DND-41 (cell line): ENCODE results near the gene ADAMTSL3.

Experiments
- ATAC-seq: fragments of 200-7000 bp; cut with Tn5 transposase; 3 replicates; pipeline ENCODE4 v1.9.1; 2021; ENCODE audit warnings: low read depth; ENCODE audit not compliant: insufficient read depth
- DNase-seq: peaks from one replicate; pipeline ENCODE4 v3.0.0-alpha.2; 2020
- H2AFZ ChIP-seq: 2 replicates; pipeline ENCODE4 v1.6.0; 2012; ENCODE audit warnings: low read depth, low read length
- H3K27ac ChIP-seq: 2 replicates; pipeline ENCODE4 v1.5.1; 2012; ENCODE audit warnings: low read length, inconsistent platforms
- H3K27me3 ChIP-seq: fragments of 200-600 bp; sonication (generic); 2 replicates; pipeline ENCODE4 v1.6.0; 2012; ENCODE audit warnings: low read length, mild to moderate bottlenecking, inconsistent platforms; ENCODE audit not compliant: insufficient read depth, poor library complexity
- H3K36me3 ChIP-seq: 2 replicates; pipeline ENCODE4 v1.5.1; 2012; ENCODE audit warnings: low read length, inconsistent platforms; ENCODE audit not compliant: insufficient read depth
- H3K4me1 ChIP-seq: 2 replicates; pipeline ENCODE4 v1.5.1; 2012; ENCODE audit warnings: mild to moderate bottlenecking, low read length; ENCODE audit not compliant: insufficient read depth
- H3K4me2 ChIP-seq: 2 replicates; pipeline ENCODE4 v1.6.0; 2012; ENCODE audit warnings: mild to moderate bottlenecking, moderate library complexity, low read length, inconsistent platforms; ENCODE audit not compliant: insufficient read depth
- H3K4me3 ChIP-seq, 2 experiments: fragments of 200-600 bp in 1 of 2; shearing (Covaris generic) in 1 of 2; 2 replicates each; pipeline ENCODE4 v1.5.1; 2012 to 2016; ENCODE audit warnings: inconsistent platforms in 2 of 2, low read length in 2 of 2, mild to moderate bottlenecking in 2 of 2, low read depth in 1 of 2, moderate library complexity in 1 of 2
- H3K79me2 ChIP-seq: 2 replicates; pipeline ENCODE4 v1.6.0; 2012; ENCODE audit warnings: low read length, inconsistent platforms; ENCODE audit not compliant: insufficient read depth
- H3K9ac ChIP-seq: 2 replicates; pipeline ENCODE4 v1.6.0; 2012; ENCODE audit warnings: low read depth, mild to moderate bottlenecking, inconsistent platforms, low read length, moderate library complexity
- H3K9me3 ChIP-seq: 2 replicates; pipeline ENCODE4 v1.5.1; 2012; ENCODE audit warnings: low read length, moderate library complexity, mild to moderate bottlenecking, inconsistent platforms; ENCODE audit not compliant: insufficient read depth, severe bottlenecking
- H4K20me1 ChIP-seq: 2 replicates; pipeline ENCODE4 v1.6.0; 2012; ENCODE audit warnings: low read length; ENCODE audit not compliant: insufficient read depth
- CTCF ChIP-seq: IDR thresholded peaks from 2 replicates; pipeline ENCODE4 v1.5.1; 2012; ENCODE audit warnings: borderline replicate concordance, low read length, moderate library complexity, mild to moderate bottlenecking; ENCODE audit not compliant: poor library complexity, severe bottlenecking; ENCODE audit errors: extremely low read depth
- EZH2 ChIP-seq: IDR thresholded peaks from 3 replicates; pipeline ENCODE4 v1.6.1; 2012; ENCODE audit warnings: borderline replicate concordance, low read depth, mild to moderate bottlenecking, moderate library complexity, low read length, inconsistent platforms; ENCODE audit not compliant: severe bottlenecking

ADAMTSL3 gene

GRCh38 chr15:83886321-83886720, 232.4 kb downstream of the ADAMTSL3 start:
- ATAC-seq, result no peak
- Histone ChIP-seq H3K79me2 (no peaks in the 10 kb centered on the region), H2AFZ (no peak overlapping the region), H3K27ac (no peak overlapping the region), H3K9ac (no peak overlapping the region), H4K20me1 (no peaks in the 10 kb centered on the region), H3K4me2 (no peak overlapping the region), H3K36me3 (no peaks in the 10 kb centered on the region), H3K4me3 (no peak overlapping the region), H3K4me1 (no peaks in the 10 kb centered on the region), H3K27me3 (no peaks in the 10 kb centered on the region), H3K9me3 (no peaks in the 10 kb centered on the region)
- TF ChIP-seq EZH2, result no peak
- no peak for TF ChIP-seq CTCF
- DNase-seq, result no peak

GRCh38 chr15:83887404-83887803, 233.5 kb downstream of the ADAMTSL3 start:
- Histone ChIP-seq H3K79me2 (no peaks in the 10 kb centered on the region), H3K27ac (no peak overlapping the region), H3K4me1 (no peaks in the 10 kb centered on the region), H3K36me3 (no peaks in the 10 kb centered on the region), H2AFZ (no peak overlapping the region), H3K9me3 (no peaks in the 10 kb centered on the region), H4K20me1 (no peaks in the 10 kb centered on the region), H3K27me3 (no peaks in the 10 kb centered on the region), H3K4me3 (no peak overlapping the region), H3K9ac (no peak overlapping the region), H3K4me2 (no peak overlapping the region)
- no peak for DNase-seq
- no peak for ATAC-seq
- TF ChIP-seq EZH2 (no peak), CTCF (no peak)

DNA sequence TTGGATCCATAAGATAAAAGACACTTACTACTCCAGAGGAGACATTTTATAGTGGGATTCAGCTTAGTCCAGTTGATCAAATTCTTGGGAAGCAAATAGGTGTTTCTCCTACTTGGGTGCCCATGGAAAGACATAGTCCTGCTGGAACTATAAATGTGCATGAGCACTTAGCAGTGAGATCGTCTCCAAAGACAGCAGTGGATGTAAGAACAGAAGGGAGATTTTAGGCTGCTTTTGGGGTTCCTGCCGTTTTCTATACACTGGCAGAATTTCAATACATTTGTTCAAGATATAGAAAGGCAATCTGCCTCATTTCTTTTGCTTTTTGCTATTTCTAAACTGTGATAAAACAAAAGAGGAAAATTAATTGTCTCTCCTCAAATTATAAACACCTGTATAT, 234.0 kb downstream of the ADAMTSL3 start:
- no peak for DNase-seq
- TF ChIP-seq CTCF (no peak), EZH2 (no peak)
- H3K79me2 ChIP-seq, result no peaks in the 10 kb centered on the region
- H3K4me2 ChIP-seq, result no peak overlapping the region
- no peak for ATAC-seq
- H3K4me1 ChIP-seq, result no peaks in the 10 kb centered on the region
- H2AFZ ChIP-seq, result no peak overlapping the region
- H3K36me3 ChIP-seq, result no peaks in the 10 kb centered on the region
- no peak overlapping the region for H3K9ac ChIP-seq
- H4K20me1 ChIP-seq, result no peaks in the 10 kb centered on the region
- no peak overlapping the region for H3K27ac ChIP-seq
- H3K4me3 ChIP-seq, result no peak overlapping the region
- H3K27me3 ChIP-seq, result no peaks in the 10 kb centered on the region
- no peaks in the 10 kb centered on the region for H3K9me3 ChIP-seq

DNA sequence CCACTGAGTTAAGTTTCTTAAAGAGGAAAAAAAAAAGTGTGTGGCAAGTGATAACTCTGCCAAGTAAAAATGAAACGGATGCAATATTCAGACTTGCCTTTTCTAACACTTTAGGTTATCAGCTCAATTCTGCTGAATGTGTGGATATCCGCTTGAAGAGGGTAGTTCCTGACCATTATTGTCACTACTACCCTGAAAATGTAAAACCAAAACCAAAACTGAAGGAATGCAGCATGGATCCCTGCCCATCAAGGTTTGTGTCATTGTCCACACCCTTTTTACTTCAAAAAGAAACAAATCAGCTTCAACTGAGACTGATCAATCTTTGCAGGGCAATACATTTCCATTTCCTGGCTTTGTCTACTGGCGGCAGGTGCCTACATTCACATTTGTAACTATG, 236.1 kb downstream of the ADAMTSL3 start:
- ATAC-seq (no peak), DNase-seq (no peak)
- Histone ChIP-seq H3K27me3 (no peaks in the 10 kb centered on the region), H3K4me2 (no peak overlapping the region), H3K36me3 (no peaks in the 10 kb centered on the region), H2AFZ (no peak overlapping the region), H3K9me3 (no peaks in the 10 kb centered on the region), H3K79me2 (no peaks in the 10 kb centered on the region), H3K4me3 (no peak overlapping the region), H4K20me1 (no peaks in the 10 kb centered on the region), H3K9ac (no peak overlapping the region), H3K4me1 (no peaks in the 10 kb centered on the region), H3K27ac (no peak overlapping the region)
- TF ChIP-seq CTCF (no peak), EZH2 (no peak)
